Ovary (tissue), 9 donors: ENCODE data around the gene RORC. TPM values are rescaled to one million over a fixed set of nuclear protein-coding genes. Genes with fewer than 3 reads are reported as not detected.

Experiments
- DNase-seq, 5 donors: peaks; one replicate each; pipeline ENCODE4 v3.0.0-alpha.2; 2019 to 2020
- H3K27ac ChIP-seq, 2 donors: fragments of 200-600 bp; one replicate each; pipeline versions ENCODE4 v1.5.1 to v1.8.0; 2019 to 2022
- H3K27me3 ChIP-seq: fragments of 200-600 bp; one replicate; pipeline ENCODE4 v1.8.0; 2022
- H3K36me3 ChIP-seq: fragments of 200-600 bp; sonication (generic); one replicate; pipeline ENCODE4 v1.5.1; 2019
- H3K4me1 ChIP-seq: one replicate; pipeline ENCODE4 v1.8.1; 2013; ENCODE audit warnings: mild to moderate bottlenecking, moderate library complexity; ENCODE audit not compliant: insufficient read depth
- H3K4me3 ChIP-seq: fragments of 200-600 bp; sonication (generic); one replicate; pipeline ENCODE4 v1.5.1; 2017
- H3K9me3 ChIP-seq, 2 donors: fragments of 200-600 bp in 1 of 2; sonication (generic) in 1 of 2; one replicate each; pipeline versions ENCODE4 v1.5.1 to v1.8.1; 2013 to 2019; ENCODE audit warnings: mild to moderate bottlenecking in 1 of 2, moderate library complexity in 1 of 2
- EP300 ChIP-seq: sonication (generic); formaldehyde crosslinking; IDR thresholded peaks from one replicate; pipeline ENCODE4 v1.6.1; 2017; ENCODE audit warnings: antibody characterized with exemption
- POLR2A ChIP-seq: fragments of 450-650 bp; IDR thresholded peaks from one replicate; pipeline ENCODE4 v1.6.1; 2017; ENCODE audit warnings: antibody characterized with exemption, mild to moderate bottlenecking, moderate library complexity
- WGBS, 3 donors: extraction: QIAGEN DNeasy Blood & Tissue Kit in 1 of 3; methylation state at CpG; one replicate each; pipeline versions ENCODE4 v1.1.5 to v1.1.7; 2013 to 2017; 5-methylcytosine and 5-hydroxymethylcytosine counted together
- intact Hi-C, 4 donors: fragments of 100-400 bp; cut with DNase I; formaldehyde crosslinking; loops; one replicate each; pipeline versions ENCODE4 v1.11.0 to v1.15.1; 2022 to 2023
- polyA plus RNA-seq, 2 donors: library from polyadenylated mRNA; stranded (reverse); fragments of 200-250 nt in 1 of 2; fragments of 350-450 nt in 1 of 2; fragmentation: Illumina TruSeq in 1 of 2; extraction: RNeasy Lipid Tissue Mini Kit (QIAGEN cat#74804) in 1 of 2; gene quantifications; one replicate each; pipeline ENCODE4 v1.2.3, GENCODE V29; 2013 to 2014
- total RNA-seq, 7 donors: library from RNA; depleted of rRNA in 2 of 7; stranded (reverse); fragments of >200 nt in 2 of 7; fragmentation: NEBNext Ultra II Directional in 3 of 7; extraction: Animal tissue kit (Norgen Biotek cat#: 25700) in 3 of 7; gene quantifications; one replicate each; pipeline versions ENCODE4 v1.1.0 to v1.2.4, GENCODE V29; 2016 to 2023
- TF ChIP-seq, protein P1 (sequence below), 3 donors: fragments of 450-650 bp in 2 of 3; fragments of 200-600 bp in 1 of 3; IDR thresholded peaks; one replicate each; pipeline versions ENCODE4 v1.5.1 to v1.8.0; 2016 to 2022; ENCODE audit warnings: antibody characterized with exemption in 3 of 3, mild to moderate bottlenecking in 1 of 3
- donor health status: DM: no; HTN: no; CAD: no; lungs with moderate emphysema.
- donor health status: DM: no; HTN: no; CAD: no.
- donor health status: Bipolar disorder and iron deficiency.
- donor health status: DM: yes; HTN: yes; CAD: no.
- donor health status: DM: no; HTN: no; CAD: no.
- donor health status: DM: yes; HTN: yes; CAD: no.

The RORC gene
- total and polyA plus RNA-seq, 9 donors = 0.18 to 22.3 (median 0.65) TPM

DNA sequence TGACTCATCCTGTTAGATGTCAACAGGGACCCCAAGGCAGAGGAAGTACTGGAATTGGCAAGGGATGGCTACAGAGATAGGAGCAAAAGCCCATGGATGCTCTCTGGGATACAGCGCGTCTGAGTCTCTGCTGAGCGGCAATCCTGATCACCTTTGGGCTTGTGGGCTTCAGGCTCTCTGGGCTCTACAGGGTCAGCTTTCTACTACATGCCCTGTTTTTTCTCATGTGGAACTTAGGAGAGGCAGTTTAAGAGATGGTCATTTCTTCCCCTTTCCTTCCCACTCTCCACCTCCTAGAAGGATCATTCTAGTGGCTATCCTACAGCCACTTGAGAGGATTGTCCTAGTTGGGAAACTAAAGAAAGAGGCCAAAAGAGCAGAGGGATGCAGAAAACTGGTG is 27.7 kb downstream of the RORC start:
- no peak overlapping the region for H3K4me3 ChIP-seq
- H3K27me3 ChIP-seq = no peaks in the 10 kb centered on the region
- H3K9me3 ChIP-seq = no peaks in the 10 kb centered on the region
- whole genome bisulfite sequencing, 3 donors = 91 to 97% (median 96%) methylated on average over 3 of the region's 3 CpGs
- TF ChIP-seq EP300 = no peak
- intact Hi-C loops = no loop called here
- H3K36me3 ChIP-seq = no peaks in the 10 kb centered on the region
- no peak for DNase-seq
- H3K4me1 ChIP-seq = no peaks in the 10 kb centered on the region
- H3K27ac ChIP-seq = no peak overlapping the region

DNA sequence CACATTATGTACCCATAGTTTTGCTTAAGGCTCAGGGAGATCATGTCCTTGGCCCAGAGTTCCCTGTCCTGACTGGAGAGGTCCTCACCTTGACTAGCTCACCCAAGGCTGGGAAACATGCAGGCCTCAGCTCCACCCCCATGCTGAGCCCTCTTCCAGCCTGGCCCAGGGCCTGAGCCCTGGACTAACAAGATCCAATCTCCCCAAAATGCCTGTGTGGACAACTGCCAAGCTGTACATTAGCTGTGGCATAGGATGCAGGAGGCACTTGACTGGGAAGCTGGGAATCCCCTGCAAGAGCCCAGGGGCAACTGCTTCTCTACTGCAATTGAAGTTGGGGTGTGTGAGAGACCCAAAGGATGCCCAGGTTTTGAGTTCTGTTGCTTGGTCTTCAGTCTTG is 28.4 kb downstream of the RORC start:
- intact Hi-C loops = no loop called here
- TF ChIP-seq, protein P1, sequence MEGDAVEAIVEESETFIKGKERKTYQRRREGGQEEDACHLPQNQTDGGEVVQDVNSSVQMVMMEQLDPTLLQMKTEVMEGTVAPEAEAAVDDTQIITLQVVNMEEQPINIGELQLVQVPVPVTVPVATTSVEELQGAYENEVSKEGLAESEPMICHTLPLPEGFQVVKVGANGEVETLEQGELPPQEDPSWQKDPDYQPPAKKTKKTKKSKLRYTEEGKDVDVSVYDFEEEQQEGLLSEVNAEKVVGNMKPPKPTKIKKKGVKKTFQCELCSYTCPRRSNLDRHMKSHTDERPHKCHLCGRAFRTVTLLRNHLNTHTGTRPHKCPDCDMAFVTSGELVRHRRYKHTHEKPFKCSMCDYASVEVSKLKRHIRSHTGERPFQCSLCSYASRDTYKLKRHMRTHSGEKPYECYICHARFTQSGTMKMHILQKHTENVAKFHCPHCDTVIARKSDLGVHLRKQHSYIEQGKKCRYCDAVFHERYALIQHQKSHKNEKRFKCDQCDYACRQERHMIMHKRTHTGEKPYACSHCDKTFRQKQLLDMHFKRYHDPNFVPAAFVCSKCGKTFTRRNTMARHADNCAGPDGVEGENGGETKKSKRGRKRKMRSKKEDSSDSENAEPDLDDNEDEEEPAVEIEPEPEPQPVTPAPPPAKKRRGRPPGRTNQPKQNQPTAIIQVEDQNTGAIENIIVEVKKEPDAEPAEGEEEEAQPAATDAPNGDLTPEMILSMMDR (IDR thresholded peaks at IDR 0.05) = no peak
- TF ChIP-seq EP300 = no peak
- Histone ChIP-seq H3K27me3 (no peaks in the 10 kb centered on the region), H3K27ac (no peak overlapping the region), H3K4me1 (no peaks in the 10 kb centered on the region), H3K9me3 (no peaks in the 10 kb centered on the region), H3K4me3 (no peak overlapping the region), H3K36me3 (no peaks in the 10 kb centered on the region)
- DNase-seq = no peak

DNA sequence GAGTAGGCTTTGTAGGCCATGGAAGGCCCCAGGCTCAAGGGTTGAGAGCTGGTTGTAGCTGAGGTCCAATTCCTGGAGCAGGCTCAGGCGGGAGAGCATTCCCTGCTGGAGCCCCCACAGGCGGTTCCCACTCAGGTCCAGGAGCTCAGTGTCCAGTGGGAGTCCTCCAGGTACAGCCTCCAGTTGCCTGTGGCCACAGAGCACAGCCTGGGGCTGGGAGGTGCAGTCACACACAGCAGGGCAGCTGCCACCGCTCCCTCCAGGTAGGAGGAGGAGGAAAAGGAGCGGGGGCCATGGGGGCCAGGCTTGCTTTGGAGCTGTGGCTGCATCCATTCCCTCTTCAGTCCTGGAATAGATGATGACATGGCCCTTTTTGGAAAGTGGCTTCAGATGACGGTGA is 29.2 kb downstream of the RORC start:
- no peak for TF ChIP-seq POLR2A
- no peak for TF ChIP-seq EP300
- TF ChIP-seq, protein P1 (IDR thresholded peaks at IDR 0.05) = no peak
- H3K4me3 ChIP-seq = no peak overlapping the region
- no peaks in the 10 kb centered on the region for H3K9me3 ChIP-seq
- H3K36me3 ChIP-seq = no peaks in the 10 kb centered on the region
- DNase-seq = no peak
- 89 to 93% (median 89%) methylated on average over 5 of the region's 5 CpGs for WGBS, 3 donors
- no peaks in the 10 kb centered on the region for H3K27me3 ChIP-seq
- intact Hi-C loops = no loop called here
- H3K27ac ChIP-seq = no peak overlapping the region
- no peaks in the 10 kb centered on the region for H3K4me1 ChIP-seq

DNA sequence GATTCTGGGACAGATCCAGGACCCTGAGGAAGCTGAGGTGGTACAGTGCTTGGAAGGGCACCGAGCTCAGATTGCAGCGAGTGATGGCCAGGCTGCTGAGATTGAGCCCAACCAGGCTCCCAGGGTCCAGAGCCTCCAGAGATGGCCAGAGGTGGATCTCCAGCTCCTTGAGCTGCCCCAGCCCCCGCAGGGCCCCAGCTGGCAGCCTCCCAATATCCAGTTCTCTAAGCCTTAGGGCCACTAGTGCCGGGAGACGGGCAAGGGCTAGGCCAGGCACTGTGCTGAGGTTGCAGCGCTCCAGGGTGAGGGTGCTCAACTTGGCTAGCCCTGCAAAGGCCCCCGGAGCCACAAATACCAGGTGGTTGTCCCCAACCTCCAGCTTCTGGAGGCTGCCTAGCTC is 29.8 kb downstream of the RORC start:
- DNase-seq = no peak
- Histone ChIP-seq H3K4me3 (no peak overlapping the region), H3K9me3 (no peaks in the 10 kb centered on the region), H3K36me3 (no peaks in the 10 kb centered on the region), H3K4me1 (no peaks in the 10 kb centered on the region), H3K27ac (no peak overlapping the region), H3K27me3 (no peaks in the 10 kb centered on the region)
- WGBS, 3 donors = 81 to 90% (median 84%) methylated on average over 7 of the region's 7 CpGs
- intact Hi-C loops = no loop called here
- TF ChIP-seq POLR2A = no peak
- no peak for TF ChIP-seq EP300
- TF ChIP-seq, protein P1 (IDR thresholded peaks at IDR 0.05) = no peak

DNA sequence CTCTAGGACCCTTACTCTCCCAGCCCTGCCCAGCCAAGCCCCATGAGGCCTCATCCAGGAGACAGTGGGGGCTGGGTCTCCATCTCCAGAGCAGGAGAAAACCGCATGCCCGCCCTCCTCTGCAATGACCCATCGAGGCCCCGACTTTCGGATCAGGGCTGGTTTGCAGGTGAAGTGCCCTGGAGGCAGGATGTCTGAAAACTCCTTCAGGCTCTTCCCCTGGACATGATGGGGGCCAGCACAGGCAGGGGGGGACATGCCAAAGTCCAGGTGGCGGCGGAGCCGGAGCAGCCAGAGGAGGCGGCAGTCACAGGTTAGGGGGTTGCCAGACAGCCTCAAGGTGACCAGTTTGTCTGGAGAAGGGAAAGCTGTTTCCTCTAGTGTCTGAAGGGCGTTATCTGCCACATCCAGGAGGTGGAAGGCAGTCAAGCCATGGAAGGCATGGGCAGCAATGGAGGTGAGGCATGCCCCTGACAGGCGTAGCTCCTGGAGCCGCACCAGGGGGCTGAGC is 30.2 kb downstream of the RORC start:
- H3K9me3 ChIP-seq = no peaks in the 10 kb centered on the region
- intact Hi-C loops = no loop called here
- H3K27me3 ChIP-seq = no peaks in the 10 kb centered on the region
- H3K4me1 ChIP-seq = no peaks in the 10 kb centered on the region
- H3K4me3 ChIP-seq = no peak overlapping the region
- H3K36me3 ChIP-seq = no peaks in the 10 kb centered on the region
- no peak overlapping the region for H3K27ac ChIP-seq
- TF ChIP-seq POLR2A (no peak), EP300 (no peak)
- TF ChIP-seq, protein P1 (IDR thresholded peaks at IDR 0.05) = no peak
- DNase-seq = no peak
- 87 to 91% (median 89%) methylated on average over 12 of the region's 12 CpGs for WGBS, 3 donors
